ENCODE results near the gene ATAD2B. TPM values are rescaled to one million over a fixed set of nuclear protein-coding genes. Genes with fewer than 3 reads are reported as not detected.

The ATAD2B gene
- total RNA-seq, 2 experiments from 2014 or later, result 13.2 to 14.3 TPM

DNA sequence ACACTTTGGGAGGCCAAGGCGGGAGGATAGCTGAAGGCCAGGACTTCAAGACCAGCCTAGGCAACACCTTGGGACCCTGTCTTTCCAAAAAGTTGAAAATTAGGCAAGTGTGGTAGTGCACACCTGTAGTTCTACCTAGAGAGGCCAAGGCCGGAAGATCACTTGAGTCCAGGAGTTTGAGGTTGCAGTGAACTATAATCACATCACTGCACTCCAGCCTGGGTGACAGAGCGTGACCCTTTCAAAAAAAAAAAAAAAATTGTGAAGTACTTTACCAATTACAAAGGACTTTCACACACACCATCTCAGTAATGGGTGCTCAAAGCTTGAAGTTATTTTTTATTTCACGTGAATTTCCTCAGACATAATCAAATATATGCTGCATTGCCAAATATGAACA lies 65.0 kb downstream of the ATAD2B start:
- no peak for DNase-seq
- Mint-ChIP-seq H3K4me1 (ENCODE audit: low read depth) (peaks cover 3% of the 10 kb centered on the region), H3K9me3 (no peaks in the 10 kb centered on the region), H3K4me3 (no peak overlapping the region), H3K27ac (no peak overlapping the region), H3K27me3 (no peaks in the 10 kb centered on the region), H3K36me3 (peaks cover 14% of the 10 kb centered on the region)
- CTCF ChIA-PET, result interaction anchor here (0.9 kb wide), 1 partner anchor 223 kb away, joined by 3 read pairs; the partner anchor contains the start of gene TP53I3
- intact Hi-C loops (cut with micrococcal nuclease), result no loop called here
- POLR2A ChIA-PET, result interaction anchor here (0.5 kb wide), 1 partner anchor 20 kb away, joined by 3 read pairs; no protein-coding TSS in a partner anchor

- intact Hi-C loops (cut with micrococcal nuclease), result no loop called here
- Mint-ChIP-seq H3K27ac (no peak overlapping the region), H3K9me3 (no peaks in the 10 kb centered on the region), H3K4me1 (ENCODE audit: low read depth) (no peaks in the 10 kb centered on the region), H3K36me3 (peaks cover 11% of the 10 kb centered on the region), H3K27me3 (no peaks in the 10 kb centered on the region), H3K4me3 (no peak overlapping the region)
- POLR2A ChIA-PET, result no interaction called here
- no peak for DNase-seq
- CTCF ChIA-PET, result no interaction called here
Measured at GRCh38 chr2:23859983-23860382, 66.9 kb downstream of the ATAD2B start.

DNA sequence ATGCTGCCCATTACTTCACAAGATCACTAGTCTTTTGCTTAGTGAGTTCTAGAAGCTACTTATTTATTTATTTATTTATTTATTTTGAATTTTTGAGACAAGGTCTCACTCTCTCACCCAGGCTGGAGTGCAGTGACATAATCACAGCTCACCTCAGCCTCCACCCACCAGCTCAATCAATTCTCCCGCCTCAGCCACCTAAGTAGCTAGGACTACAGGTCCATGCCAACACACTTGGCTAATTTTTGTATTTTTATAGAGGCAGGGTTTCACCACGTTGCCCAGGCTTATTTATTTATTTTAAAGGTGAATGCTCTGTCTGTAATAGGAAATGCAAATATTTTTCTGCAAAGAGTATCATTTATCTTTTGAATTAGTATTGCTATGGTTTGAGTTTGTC lies 67.7 kb downstream of the ATAD2B start:
- CTCF ChIA-PET, result interaction anchor here (1.0 kb wide), 1 partner anchor 15 kb away, joined by 3 read pairs; no protein-coding TSS in a partner anchor
- intact Hi-C loops (cut with micrococcal nuclease), result no loop called here
- H3K27me3 Mint-ChIP-seq, result no peaks in the 10 kb centered on the region
- DNase-seq, result no peak
- H3K4me1 Mint-ChIP-seq (ENCODE audit: low read depth), result no peaks in the 10 kb centered on the region
- POLR2A ChIA-PET, result no interaction called here
- H3K36me3 Mint-ChIP-seq, result peaks cover 11% of the 10 kb centered on the region
- no peaks in the 10 kb centered on the region for H3K9me3 Mint-ChIP-seq
- no peak overlapping the region for H3K27ac Mint-ChIP-seq
- H3K4me3 Mint-ChIP-seq, result no peak overlapping the region

DNA sequence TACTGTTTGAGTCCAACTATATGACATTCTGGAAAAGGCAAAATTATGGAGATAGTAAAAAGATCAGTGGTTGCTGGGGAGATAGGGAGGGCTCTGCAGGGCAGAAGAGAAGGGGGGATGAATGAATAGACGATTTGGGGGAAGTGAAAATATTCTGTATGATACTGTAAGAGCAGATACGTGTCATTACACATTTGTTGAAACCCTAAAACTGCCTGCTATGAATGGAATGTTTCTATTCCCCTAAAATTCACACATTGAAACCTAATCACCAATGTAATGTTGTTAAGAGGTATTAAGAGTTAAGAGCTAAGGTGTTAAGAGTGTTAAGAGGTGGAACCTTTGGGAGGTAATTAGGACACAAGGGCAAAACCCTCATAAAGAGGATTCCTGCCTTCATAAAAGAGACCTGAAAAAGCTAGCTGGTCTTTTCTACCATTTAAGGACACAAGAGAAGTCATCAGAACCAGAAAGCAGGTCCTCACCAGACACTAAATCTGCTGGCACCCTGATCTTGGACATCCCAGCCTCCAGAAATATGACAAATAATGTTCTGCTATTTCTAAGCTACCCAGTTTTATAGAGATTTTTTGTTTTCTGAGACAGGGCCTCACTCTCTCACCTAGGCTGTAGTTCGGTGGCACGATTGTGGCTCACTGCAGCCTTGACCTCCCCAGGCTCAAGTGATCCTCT lies 76.2 kb downstream of the ATAD2B start:
- ChIA-PET CTCF (interaction anchor here (1.5 kb wide), 1 partner anchor 26 kb away, joined by 5 read pairs; no protein-coding TSS in a partner anchor), POLR2A (no interaction called here)
- Mint-ChIP-seq H3K4me1 (ENCODE audit: low read depth) (peaks cover 6% of the 10 kb centered on the region), H3K4me3 (no peak overlapping the region), H3K36me3 (peaks cover 6% of the 10 kb centered on the region), H3K27ac (no peak overlapping the region), H3K27me3 (no peaks in the 10 kb centered on the region), H3K9me3 (no peaks in the 10 kb centered on the region)
- intact Hi-C loops (cut with micrococcal nuclease), result loop anchor here (5.0 kb wide), 1 partner anchor 77 kb away; the partner anchor contains the start of gene ATAD2B
- DNase-seq, result no peak

GRCh38 chr2:23844905-23845304 lies 82.0 kb downstream of the ATAD2B start:
- ChIA-PET POLR2A (no interaction called here), CTCF (interaction anchor here (0.7 kb wide), 1 partner anchor 520 kb away, joined by 3 read pairs; no protein-coding TSS in a partner anchor)
- Mint-ChIP-seq H3K9me3 (peaks cover 15% of the 10 kb centered on the region), H3K4me3 (no peak overlapping the region), H3K27me3 (no peaks in the 10 kb centered on the region), H3K4me1 (ENCODE audit: low read depth) (peaks cover 3% of the 10 kb centered on the region), H3K27ac (no peak overlapping the region), H3K36me3 (peaks cover 15% of the 10 kb centered on the region)
- intact Hi-C loops (cut with micrococcal nuclease), result no loop called here
- no peak for DNase-seq

GRCh38 chr2:23843051-23843976 lies 83.6 kb downstream of the ATAD2B start:
- no peak for DNase-seq
- no peak overlapping the region for H3K4me3 Mint-ChIP-seq
- ChIA-PET POLR2A (no interaction called here), CTCF (interaction anchor here (1.9 to 2.0 kb wide), 2 partner anchors 19 to 240 kb away, joined by 7 read pairs; partner anchors contain the start of gene TP53I3)
- peaks cover 15% of the 10 kb centered on the region for H3K36me3 Mint-ChIP-seq
- H3K27me3 Mint-ChIP-seq, result no peaks in the 10 kb centered on the region
- H3K27ac Mint-ChIP-seq, result no peak overlapping the region
- peaks cover 15% of the 10 kb centered on the region for H3K9me3 Mint-ChIP-seq
- intact Hi-C loops (cut with micrococcal nuclease), result no loop called here
- peaks cover 3% of the 10 kb centered on the region for H3K4me1 Mint-ChIP-seq (ENCODE audit: low read depth)

- H3K27me3 Mint-ChIP-seq, result no peaks in the 10 kb centered on the region
- DNase-seq, result no peak
- intact Hi-C loops (cut with micrococcal nuclease), result no loop called here
- H3K9me3 Mint-ChIP-seq, result peaks cover 12% of the 10 kb centered on the region
- POLR2A ChIA-PET, result no interaction called here
- H3K36me3 Mint-ChIP-seq, result peaks cover 15% of the 10 kb centered on the region
- CTCF ChIA-PET, result no interaction called here
- H3K27ac Mint-ChIP-seq, result no peak overlapping the region
- H3K4me1 Mint-ChIP-seq (ENCODE audit: low read depth), result peaks cover 3% of the 10 kb centered on the region
- H3K4me3 Mint-ChIP-seq, result no peak overlapping the region
Measured at GRCh38 chr2:23839919-23840578, 86.9 kb downstream of the ATAD2B start.

DNA sequence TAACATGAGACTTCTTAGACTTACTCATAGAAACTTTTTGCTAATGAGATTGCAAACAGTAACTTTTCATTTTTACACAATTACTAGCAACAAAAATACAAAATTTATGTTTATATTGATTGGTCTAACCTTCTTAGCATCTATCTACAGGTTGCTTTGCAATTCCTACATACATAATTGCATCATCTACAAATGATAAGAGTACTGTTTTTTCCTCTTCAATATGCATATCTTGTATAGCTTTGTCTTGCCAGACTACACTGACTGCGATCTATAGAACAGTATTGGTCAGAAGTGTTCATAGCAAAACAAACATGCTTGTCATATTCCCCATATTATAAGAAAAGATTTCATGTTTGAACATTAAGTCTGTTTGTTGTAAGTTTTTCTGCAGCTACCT lies 87.9 kb downstream of the ATAD2B start:
- peaks cover 3% of the 10 kb centered on the region for H3K4me1 Mint-ChIP-seq (ENCODE audit: low read depth)
- H3K9me3 Mint-ChIP-seq, result peaks cover 5% of the 10 kb centered on the region
- H3K27me3 Mint-ChIP-seq, result no peaks in the 10 kb centered on the region
- ChIA-PET CTCF (no interaction called here), POLR2A (no interaction called here)
- H3K4me3 Mint-ChIP-seq, result no peak overlapping the region
- intact Hi-C loops (cut with micrococcal nuclease), result no loop called here
- no peak overlapping the region for H3K27ac Mint-ChIP-seq
- H3K36me3 Mint-ChIP-seq, result peaks cover 15% of the 10 kb centered on the region
- no peak for DNase-seq

GRCh38 chr2:23838581-23838980 lies 88.3 kb downstream of the ATAD2B start:
- H3K27me3 Mint-ChIP-seq, result no peaks in the 10 kb centered on the region
- H3K4me3 Mint-ChIP-seq, result no peak overlapping the region
- H3K27ac Mint-ChIP-seq, result no peak overlapping the region
- H3K36me3 Mint-ChIP-seq, result peaks cover 15% of the 10 kb centered on the region
- intact Hi-C loops (cut with micrococcal nuclease), result no loop called here
- peaks cover 3% of the 10 kb centered on the region for H3K4me1 Mint-ChIP-seq (ENCODE audit: low read depth)
- POLR2A ChIA-PET, result no interaction called here
- CTCF ChIA-PET, result interaction anchor here (3.4 kb wide), 1 partner anchor 14 kb away, joined by 26 read pairs; no protein-coding TSS in a partner anchor
- H3K9me3 Mint-ChIP-seq, result peaks cover 5% of the 10 kb centered on the region
- DNase-seq, result no peak

DNA sequence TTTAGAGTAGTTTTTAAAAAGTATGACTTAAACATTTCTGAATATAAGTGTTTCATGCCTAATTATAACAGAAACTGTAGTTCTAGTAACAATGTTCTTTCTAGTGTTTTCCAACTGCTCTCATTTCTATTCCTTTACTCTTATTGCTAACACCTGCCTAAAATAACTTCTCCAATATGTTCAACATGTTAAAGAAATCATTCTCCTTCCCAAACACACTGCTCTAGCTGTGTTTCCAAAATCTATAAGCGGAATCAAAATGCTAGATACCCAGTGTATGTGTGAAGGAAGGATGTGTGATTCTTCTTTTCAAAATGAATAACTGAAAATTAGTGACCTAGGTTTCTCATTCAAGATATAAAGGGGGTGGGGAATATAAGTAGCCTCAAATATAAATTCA lies 89.1 kb downstream of the ATAD2B start:
- Mint-ChIP-seq H3K36me3 (peaks cover 10% of the 10 kb centered on the region), H3K4me1 (ENCODE audit: low read depth) (no peaks in the 10 kb centered on the region), H3K27ac (no peak overlapping the region), H3K27me3 (no peaks in the 10 kb centered on the region), H3K9me3 (peaks cover 5% of the 10 kb centered on the region), H3K4me3 (no peak overlapping the region)
- ChIA-PET CTCF (interaction anchor here (3.4 kb wide), 1 partner anchor 13 kb away, joined by 26 read pairs; no protein-coding TSS in a partner anchor), POLR2A (no interaction called here)
- no peak for DNase-seq
- intact Hi-C loops (cut with micrococcal nuclease), result no loop called here

DNA sequence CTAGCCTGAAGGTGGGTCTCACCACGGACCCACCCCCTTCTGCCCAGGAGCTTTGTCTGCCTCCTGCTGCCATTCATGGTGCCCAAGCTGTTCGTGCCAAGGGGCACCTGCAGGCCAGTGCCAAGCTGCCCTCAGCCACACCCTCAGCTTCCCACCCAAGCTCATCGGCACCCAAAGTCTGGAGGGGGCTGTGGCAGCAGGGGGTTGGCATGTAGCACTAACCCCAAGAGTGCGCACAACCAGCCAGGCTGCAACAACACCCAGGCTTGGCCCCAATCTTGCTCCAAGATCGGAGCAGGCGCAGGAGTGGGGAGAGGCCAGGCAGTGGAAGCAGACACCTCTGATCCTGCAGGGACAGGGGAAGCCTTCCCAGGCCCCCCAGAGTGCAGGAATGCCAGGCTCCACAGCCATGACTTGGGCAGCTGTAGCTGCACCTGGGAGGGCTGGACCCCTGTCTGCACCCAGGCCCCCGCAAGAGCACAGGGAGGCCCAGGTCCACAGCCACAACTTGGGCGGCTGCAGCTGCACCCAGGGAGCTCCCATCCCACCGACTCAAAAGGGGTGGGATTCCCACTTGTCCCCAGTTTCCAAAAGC lies 89.9 kb downstream of the ATAD2B start:
- no peak for DNase-seq
- no peaks in the 10 kb centered on the region for H3K27me3 Mint-ChIP-seq
- peaks cover 5% of the 10 kb centered on the region for H3K9me3 Mint-ChIP-seq
- no peak overlapping the region for H3K27ac Mint-ChIP-seq
- CTCF ChIA-PET, result interaction anchor here (3.4 kb wide), 1 partner anchor 13 kb away, joined by 26 read pairs; no protein-coding TSS in a partner anchor
- peaks cover 7% of the 10 kb centered on the region for H3K36me3 Mint-ChIP-seq
- POLR2A ChIA-PET, result no interaction called here
- intact Hi-C loops (cut with micrococcal nuclease), result no loop called here
- H3K4me3 Mint-ChIP-seq, result no peak overlapping the region
- H3K4me1 Mint-ChIP-seq (ENCODE audit: low read depth), result no peaks in the 10 kb centered on the region
